Stimulated activated CD4-positive, alpha-beta T cell treated with anti-CD3 and anti-CD28 coated beads, Interleukin-1b, Interleukin-23, amount 100 ng/mL, for 1 hour (primary cell): ENCODE measurements around the gene XPR1.
"Not testable (repeated sequence)": the region's sequence is repeated elsewhere in the genome, so short reads cannot be mapped to it uniquely, and the experiment has no call there.

Experiments
- DNase-seq, 2 donors: peaks; one replicate each; pipeline ENCODE4 v3.0.0-alpha.2; 2020; ENCODE audit warnings: low read depth in 2 of 2

Gene XPR1

DNA sequence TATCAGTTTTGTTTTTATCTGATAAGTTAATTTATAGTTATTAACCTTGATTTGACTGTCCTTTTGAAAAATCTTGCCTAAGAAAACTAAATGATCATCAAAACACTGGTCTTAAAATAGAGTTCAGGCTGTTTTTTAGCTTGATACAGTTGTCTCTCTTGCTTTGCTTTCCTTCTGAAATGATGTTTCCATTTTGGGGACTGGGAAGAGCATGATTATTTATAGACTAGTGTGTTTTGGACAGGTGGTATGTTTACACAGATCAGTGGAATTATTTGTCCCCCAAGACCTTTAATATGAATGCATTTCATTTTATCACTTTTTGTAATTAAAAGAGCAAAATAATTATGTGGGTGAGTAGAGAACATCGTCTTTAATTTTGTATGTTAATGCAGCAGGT, 90.8 kb downstream of the XPR1 start:
- DNase-seq = no peak

DNA sequence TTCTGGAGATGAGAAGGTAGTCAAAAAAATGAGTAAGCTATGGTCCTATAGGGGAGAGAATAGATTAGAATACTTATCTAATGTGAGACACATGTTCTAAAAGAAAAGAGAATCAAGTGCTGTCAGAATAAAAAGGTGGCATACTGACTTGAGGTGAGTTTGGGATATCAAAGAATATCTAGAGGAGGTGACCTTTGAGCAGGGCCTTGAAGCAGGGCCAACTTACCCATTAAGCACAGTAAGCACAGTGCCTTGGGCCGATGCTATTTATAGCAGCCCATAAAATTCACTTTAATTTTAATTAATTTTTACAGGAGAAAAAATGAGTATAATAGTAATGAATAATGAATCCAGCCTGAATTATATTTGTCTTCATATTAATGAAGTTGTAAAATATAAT, 92.2 kb downstream of the XPR1 start:
- DNase-seq = no peak

DNA sequence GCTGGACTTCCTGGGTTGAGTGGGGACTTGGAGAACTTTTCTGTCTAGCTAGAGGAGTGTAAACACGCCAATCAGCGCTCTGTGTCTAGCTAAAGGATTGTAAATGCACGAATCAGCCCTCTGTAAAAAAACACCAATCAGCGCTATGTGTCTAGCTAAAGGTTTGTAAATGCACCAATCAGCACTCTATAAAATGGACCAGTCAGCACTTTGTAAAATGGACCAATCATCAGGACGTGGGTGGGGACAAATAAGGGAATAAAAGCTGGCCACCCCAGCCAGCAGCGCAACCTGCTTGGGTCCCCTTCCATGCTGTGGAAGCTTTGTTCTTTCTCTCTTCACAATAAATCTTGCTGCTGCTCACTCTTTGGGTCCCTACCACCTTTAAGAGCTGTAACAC, 94.2 kb downstream of the XPR1 start:
- DNase-seq = not testable (repeated sequence)

DNA sequence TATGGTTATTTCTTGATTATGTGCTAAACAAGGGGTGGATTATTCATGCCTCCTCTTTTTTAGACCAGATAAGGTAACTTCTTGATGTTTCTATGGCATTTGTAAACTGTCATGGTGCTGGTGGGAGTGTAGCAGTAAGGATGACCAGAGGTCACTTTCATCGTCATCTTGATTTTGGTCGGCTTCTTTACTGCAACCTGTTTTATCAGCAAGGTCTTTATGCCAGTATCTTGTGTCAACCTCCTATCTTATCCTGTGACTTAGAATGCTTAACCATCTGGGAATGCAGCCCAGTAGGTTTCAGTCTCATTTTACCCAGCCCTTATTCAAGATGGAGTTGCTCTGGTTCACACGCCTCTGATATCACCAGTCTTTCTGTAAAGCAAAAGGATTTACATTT, 95.9 kb downstream of the XPR1 start:
- DNase-seq = not testable (repeated sequence)

DNA sequence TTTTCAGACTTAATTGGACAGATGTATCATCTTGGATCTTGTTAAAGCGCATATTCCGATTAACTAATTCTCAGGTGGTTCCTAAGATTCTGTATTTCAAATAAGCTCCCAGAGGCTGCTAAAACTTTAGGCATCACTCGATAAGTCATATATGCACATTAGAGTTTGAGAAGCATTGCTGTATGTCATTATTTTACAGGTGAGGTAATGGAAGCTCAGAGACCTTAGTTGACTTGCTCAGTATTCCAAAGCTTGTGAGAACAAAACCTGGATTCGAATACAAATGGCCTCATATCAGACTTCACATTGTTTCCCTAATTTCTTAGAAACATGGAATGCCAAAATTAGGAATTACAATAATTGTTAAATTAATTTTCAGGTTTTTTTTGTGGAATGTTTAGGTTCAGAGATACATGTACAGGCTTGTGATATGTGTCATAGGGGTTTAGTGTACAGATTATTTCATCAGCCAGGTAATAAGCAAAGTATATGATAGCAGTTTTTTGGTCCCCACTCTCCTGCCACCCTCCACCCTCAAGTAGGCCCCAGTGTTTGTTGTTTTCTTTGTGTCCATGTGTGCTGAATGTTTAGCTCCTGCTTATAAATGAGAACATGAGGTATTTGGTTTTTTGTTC, 96.8 kb downstream of the XPR1 start:
- no peak for DNase-seq

DNA sequence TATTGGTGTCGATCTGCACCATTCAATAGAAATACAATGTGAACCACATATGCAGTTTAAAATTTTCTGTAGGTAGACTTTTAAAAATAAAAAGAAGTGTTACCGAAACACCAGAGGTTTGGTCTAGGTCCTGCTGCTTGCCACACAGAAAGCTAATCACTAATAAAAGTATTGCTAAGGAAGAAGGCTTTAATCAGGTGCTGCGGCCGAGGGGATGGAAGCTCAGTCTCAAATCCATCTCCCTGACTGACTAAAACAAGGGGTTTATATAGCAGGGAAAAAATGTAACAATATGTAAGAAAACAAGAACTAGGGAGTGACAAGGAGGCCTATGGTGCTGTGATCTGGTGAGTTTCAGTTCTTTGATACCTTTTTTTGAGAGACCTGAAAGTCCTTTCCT, 99.3 kb downstream of the XPR1 start:
- no peak for DNase-seq

DNA sequence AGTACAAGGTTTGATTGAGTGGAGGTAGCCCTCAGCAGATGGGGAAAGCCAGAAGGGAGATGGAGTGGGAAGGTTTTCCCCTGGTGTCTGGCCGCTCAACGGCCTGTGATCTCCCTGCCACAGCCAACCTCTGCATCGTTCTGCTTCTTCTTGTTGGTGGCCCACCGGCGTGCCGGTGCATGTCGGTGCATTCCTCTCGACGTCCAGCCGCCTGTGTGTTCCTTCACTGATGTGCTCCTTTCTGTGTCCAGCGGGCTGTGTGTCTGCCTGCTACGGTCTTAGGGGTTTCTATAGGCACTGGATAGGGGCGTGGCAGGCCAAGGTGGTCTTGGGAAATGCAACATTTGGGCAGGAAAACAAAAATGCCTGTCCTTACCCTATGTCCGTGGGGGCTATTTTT, 101.0 kb downstream of the XPR1 start:
- no peak for DNase-seq

DNA sequence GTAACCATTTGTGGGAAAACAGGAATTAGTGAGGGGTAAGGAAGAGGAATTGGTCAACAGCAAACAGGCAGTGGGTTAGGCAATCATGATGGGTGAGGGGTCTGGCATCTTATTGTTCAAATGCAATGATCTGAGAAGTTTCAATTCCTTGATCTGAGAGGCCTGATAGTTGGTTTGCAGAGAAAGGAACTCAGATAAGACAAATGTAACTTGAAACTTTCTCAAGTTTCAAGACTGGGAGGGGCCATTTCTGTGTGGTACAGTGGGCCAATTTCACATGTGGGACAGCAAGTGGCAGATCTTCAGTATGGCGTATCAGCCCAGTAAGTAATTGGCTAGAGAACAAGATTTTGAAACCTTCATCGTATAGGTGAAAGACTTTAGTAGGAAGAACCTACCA, 102.5 kb downstream of the XPR1 start:
- no peak for DNase-seq

DNA sequence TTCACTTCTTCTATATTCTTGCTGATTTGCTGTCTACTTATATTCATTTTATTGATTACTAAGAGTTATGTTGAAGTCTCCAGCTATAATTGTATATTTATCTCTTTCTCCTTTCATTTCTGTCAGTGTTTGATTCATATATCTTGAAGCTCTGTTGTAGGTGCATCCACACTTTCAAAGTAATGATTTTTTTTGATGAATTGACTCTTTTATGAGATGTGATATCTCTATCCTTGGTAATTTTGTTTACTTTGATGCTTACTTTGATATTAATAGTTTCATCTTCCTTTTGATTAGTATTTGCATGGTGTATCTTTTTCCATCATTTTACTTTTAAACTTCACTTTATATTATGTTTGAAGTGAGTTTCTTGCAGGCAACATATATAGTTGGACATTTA, 110.8 kb downstream of the XPR1 start:
- DNase-seq = no peak

DNA sequence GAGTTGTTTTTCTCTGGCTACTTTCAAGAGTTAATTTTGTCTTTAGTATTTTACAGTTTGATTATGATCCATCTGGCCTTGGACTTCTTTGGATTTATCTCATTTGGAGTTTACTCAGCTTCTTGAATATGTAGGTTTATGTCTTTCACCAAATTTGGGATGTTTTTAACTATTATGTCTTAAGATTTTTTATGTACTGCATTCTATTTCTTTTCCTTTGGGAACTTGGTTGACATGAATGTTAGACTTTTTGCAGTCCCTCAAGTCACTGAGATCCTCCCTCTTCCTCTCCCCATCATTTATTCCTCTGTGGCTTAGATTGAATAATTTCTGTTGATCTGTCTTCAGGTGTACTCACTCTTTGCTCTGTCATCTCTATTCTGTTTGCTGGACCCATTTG, 112.0 kb downstream of the XPR1 start:
- no peak for DNase-seq

DNA sequence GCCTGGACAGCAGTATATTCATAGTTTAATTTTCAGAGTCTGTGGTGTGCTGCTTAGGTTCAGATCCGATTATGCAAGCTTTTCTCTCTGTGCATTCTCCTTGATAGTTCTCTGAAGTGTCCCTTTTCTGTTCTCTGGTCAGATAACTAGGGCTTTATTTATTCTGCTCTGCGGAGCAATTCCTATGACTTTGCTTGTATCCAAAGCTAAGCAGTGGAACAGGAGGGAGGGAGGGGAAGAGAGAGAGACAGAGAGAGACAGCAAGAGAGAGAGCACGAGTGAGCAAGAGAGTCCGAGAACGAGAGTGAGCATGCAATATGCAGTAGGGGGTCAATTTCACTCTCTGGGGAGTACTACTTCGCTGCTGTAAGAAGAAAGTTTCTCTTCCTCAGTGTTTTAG, 113.3 kb downstream of the XPR1 start:
- DNase-seq = no peak

DNA sequence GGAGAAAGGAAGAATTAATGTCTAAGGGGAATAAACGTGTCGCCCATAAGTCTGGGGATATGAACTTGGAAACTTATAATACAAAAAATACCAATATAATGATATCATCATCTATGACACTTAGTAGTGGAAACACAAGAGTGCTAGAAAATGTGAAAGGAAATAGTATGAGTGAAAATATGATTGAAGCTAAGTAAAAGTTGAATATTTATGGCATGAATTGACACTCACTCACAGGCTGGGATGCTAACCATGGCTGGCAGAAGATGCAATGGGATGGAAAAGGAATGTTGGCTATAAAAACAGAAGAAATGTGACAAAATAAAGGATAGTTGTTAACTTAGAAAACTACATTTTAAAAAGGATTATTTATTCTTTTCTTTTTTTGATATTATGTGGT, 120.1 kb downstream of the XPR1 start:
- DNase-seq = no peak

DNA sequence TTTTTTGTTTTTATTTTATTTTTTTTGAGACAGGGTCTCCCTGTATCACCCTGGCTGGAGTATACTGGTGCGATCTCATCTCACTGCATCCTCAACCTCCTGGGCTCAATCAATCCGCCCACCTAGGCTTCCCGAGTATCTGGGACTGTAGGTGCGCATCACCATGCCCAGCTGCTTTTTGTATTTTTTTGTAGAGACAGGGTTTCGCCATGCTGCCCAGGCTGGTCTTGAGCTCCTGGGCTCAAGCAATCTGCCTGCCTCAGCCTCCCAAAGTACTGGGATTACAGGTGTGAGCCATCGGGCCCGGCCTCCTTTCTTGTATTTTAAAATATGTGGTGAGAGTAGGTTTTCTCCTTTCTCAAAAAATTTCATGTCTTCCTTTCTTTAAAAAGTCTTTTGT, 122.6 kb downstream of the XPR1 start:
- no peak for DNase-seq

DNA sequence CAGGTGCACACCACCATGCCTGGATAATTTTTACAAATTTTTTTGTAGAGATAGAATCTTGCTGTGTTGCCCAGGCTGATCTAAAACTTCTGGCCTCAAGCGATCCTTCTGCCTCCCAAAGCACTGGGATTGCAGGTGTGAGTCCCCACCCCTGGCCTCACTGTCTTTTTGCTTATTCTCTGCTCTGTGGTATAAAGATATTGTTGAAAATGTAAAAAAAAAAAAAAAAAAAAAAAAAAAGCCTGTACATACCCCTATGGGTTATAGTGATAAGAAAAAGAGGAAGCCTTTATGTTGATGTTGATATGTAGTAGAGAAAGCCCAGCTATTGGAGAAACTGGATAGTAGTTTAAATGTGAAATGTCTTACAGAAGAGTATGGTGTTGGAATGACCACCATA, 125.8 kb downstream of the XPR1 start:
- DNase-seq = no peak

DNA sequence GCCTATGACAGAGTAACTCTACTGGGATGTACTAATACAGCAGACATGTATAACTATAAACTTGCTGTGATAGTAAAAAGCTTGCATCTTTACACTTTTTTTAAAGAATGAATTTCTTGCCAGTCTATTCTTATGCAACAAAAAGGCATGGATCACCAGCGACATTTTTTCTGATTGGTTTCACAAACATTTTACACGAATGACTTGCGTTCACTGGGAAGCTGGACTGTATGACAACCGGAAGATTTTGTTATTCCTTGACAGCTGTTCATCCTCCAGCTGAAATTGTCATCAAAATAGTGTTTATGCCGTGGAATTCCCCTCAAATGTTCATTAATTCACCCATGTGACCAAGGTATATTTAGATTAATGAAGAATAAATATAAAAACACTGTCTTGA, 131.0 kb downstream of the XPR1 start:
- no peak for DNase-seq

DNA sequence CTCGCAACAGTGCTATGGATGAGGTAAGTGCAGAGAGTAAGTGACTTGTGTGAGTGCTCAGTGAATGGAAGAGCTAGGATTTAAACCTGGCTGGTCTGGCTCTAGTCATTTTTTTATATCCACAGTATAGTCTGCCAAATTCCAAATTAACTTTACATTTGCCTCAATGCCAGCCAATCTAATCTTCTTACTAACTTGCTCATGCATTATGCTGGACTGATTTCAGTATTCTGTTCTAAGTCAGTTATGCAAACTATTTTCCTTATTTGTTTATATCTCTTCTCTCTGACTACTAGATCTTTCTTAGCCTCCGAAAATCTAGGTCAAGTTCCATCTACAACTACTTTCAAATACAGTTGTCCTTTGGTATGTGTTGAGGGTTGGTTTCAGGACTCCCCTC, 133.3 kb downstream of the XPR1 start:
- DNase-seq = no peak

DNA sequence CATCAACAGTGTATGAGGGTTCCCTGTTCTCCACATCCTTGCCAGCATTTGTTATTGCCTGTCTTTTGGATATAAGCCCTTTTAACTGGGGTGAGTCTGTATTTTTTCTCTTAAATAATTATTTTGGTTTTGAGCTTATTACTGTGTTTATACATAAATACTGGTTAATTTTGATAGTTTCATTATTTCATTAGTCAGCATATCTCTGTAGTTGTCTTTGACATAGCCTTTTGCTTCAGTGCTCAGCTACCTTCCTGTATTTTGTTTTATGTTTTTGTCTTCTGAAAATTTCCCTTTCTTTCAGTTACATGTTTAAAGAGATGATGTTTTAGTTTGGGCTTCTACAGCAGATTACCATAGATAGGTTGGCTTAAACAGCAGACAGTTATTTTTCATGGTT, 138.1 kb downstream of the XPR1 start:
- DNase-seq = no peak

DNA sequence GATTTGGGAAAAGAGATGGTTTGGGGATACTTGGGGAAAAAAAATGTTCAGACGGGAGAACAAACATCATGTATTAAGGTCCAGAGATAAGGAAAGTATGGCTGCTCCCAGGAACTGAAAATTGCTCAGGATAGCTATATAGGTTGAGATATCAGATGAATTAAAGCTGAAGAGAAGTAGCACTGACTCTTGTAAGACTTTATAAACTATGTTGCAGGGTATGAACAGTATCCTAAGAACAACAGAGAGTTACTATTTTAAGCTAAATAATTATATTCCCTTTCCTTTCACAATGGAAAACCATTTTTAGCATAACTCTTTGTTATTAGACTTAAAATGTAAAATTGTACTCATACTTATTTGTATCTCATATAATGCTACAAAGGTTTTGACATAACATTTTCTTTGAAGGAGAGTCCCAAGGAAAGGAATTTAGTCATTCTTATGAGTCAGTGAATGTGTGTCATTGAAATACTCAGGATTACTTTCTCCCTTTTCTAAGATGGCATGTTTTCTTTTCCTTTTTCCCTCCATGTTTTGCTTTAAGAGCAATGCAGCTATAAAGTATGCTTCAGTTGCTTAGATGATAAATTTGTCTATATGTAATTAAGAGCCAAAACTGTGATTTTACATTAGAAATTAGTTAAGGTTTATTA, 141.5 kb downstream of the XPR1 start:
- no peak for DNase-seq

DNA sequence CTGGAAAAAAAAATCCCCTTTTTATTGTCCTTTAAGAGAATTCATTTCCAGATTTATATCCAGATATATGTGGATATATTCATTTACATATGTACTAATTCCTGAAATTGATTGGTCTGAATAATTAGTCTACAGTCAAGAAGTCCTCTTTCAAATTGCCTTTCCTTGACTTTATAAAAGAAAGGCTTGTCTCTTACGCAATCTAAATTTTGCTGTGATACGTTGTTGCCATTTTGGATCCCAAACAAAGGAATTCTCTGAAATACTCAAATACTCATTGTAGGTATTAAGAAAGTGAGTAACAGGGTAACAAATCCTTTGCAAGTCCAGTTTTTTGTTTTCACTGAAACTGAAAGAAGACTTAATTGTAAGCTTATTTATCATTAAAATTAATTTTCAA, 144.0 kb downstream of the XPR1 start:
- DNase-seq = no peak

DNA sequence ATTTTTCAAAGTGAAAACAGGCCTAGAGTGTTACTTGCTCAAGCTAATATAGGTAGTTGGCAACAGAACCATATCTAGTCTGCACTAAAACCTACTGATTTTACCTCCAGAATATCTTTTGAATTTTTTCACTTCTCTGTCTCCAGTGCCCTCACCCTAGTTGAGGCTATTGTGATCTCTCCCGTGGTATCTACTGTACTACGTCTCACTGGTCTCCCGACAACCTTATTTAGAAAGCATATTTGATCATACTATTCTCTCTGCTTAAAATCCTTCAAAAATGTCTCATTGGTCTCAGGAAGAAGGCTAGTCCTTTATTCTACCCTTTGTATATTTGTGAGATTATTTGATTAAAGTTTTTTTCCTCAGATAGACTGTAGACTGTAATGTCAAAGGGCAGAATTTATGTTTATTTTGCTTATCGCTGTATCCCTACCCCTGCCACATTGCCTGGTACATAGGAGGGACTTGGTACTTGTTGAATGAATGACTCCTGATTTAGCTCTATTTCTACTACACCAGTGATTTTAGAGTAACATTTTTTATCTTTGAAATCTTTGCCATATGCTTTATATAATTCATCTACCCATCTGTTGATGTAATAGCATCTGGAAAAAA, 145.4 kb downstream of the XPR1 start:
- DNase-seq = no peak

DNA sequence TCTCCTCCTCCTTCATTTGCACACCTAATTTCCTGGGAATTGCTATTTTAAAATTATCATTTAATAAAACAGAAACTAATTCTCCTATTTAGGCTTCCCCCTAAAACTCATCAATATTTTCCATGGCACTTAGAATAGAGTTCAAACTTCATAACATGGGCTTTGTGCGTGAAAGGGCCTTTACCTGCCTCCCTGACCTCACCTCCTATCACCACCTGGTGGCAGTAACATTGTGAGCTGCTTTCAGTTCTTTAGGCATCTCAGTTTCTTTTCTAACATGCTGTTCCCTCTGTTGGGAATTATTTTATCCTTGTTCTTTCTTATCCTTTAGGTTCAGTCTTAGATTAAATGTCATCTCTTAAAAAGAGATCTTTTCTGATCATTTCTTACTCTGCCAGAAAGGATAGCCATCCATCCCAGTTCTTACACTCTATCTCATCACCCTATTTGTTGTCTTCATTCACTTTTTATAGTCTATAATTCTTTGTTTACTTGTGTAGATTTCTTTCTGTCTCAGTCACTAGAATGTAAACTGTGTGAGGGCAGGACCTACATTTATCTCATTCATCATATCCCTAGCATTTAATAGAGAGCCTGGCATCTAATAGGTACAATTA, 147.1 kb downstream of the XPR1 start:
- DNase-seq = no peak

DNA sequence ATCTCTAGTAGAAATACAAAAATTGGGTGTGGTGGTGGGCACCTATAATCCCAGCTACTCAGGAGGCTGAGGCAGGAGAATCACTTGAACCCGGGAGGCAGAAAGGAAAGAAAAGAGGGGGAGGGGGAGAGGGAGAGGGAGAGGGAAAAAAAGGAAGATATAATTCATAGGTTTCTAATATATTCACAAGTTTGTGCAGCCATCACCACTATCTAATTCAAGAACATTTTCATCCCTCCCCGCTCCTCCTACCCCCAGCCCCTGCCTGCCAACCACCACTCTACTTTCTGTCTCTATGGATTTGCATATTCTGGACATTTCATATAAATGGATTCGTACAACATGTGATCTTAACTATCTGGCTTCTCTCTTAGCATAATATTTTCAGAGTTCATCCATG, 147.8 kb downstream of the XPR1 start:
- no peak for DNase-seq

DNA sequence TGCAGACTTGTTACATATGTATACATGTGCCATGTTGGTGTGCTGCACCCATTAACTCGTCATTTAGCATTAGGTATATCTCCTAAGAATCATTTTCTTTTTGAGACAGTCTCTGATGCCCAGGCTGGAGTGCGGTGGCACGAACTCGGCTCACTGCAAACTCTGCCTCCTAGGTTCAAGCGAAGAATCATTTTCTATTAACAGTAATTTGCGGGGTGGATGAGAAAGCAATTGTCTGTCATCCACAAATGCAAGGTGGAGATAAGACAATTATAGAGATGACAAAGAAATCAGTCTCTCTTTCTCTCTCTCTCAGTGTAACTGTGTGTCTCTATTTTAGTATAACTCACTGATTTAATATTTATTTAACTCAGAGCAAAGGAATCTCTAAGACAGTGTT, 149.9 kb downstream of the XPR1 start:
- no peak for DNase-seq
